PFSK-1 (cell line): ENCODE measurements around the gene ATP6V1G3.

Experiments used
- POLR2AphosphoS5 ChIP-seq: IDR thresholded peaks from 2 replicates; pipeline ENCODE4 v1.6.1; 2012; ENCODE audit warnings: low read depth, mild to moderate bottlenecking, control low read depth, low read length, moderate library complexity
- REST ChIP-seq, 2 experiments: IDR thresholded peaks; 2 replicates each; pipeline versions ENCODE4 v1.6.1 to v1.8.0; 2011 to 2012; ENCODE audit warnings: low read depth in 2 of 2, low read length in 2 of 2, control low read depth in 1 of 2, inconsistent platforms in 1 of 2, mild to moderate bottlenecking in 1 of 2, moderate library complexity in 1 of 2; ENCODE audit not compliant: insufficient read depth in 1 of 2

- peak in 1 of 2 experiments; percentile 79; a peak in 2 of 4 replicates for TF ChIP-seq REST (IDR thresholded peaks at IDR 0.05; ENCODE audit: insufficient read depth in 1 of 2, low read depth in 2 of 2, low read length in 2 of 2)
- TF ChIP-seq POLR2AphosphoS5, result no peak
Observed at GRCh38 chr1:198556971-198557370, 16.5 kb upstream of the ATP6V1G3 start.
